PC-3 (cell line): ENCODE results near the gene JAML.

Source experiments
- EZH2 ChIP-seq: fragments of 300-600 bp; sonication (generic); IDR thresholded peaks from one replicate; pipeline ENCODE4 v1.6.1; 2017; ENCODE audit warnings: antibody characterized with exemption, mild to moderate bottlenecking, low read length; ENCODE audit not compliant: unreplicated experiment
- TF ChIP-seq, protein P1 (sequence below): fragments of 300-600 bp; sonication (generic); conservative IDR thresholded peaks from 2 replicates; pipeline ENCODE4 v1.5.1; 2017; ENCODE audit warnings: antibody characterized with exemption, low read depth, mild to moderate bottlenecking, low read length

GRCh38 chr11:118221419-118221818 is 3.4 kb downstream of the JAML start:
- TF ChIP-seq, protein P1, sequence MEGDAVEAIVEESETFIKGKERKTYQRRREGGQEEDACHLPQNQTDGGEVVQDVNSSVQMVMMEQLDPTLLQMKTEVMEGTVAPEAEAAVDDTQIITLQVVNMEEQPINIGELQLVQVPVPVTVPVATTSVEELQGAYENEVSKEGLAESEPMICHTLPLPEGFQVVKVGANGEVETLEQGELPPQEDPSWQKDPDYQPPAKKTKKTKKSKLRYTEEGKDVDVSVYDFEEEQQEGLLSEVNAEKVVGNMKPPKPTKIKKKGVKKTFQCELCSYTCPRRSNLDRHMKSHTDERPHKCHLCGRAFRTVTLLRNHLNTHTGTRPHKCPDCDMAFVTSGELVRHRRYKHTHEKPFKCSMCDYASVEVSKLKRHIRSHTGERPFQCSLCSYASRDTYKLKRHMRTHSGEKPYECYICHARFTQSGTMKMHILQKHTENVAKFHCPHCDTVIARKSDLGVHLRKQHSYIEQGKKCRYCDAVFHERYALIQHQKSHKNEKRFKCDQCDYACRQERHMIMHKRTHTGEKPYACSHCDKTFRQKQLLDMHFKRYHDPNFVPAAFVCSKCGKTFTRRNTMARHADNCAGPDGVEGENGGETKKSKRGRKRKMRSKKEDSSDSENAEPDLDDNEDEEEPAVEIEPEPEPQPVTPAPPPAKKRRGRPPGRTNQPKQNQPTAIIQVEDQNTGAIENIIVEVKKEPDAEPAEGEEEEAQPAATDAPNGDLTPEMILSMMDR, result no peak
- no peak for TF ChIP-seq EZH2
